GM23248 (cell line): Measurements from ENCODE around the gene LGI4.

Experiments used
- EZH2 ChIP-seq: fragments of 200-600 bp; sonication (generic); IDR thresholded peaks from 2 replicates; pipeline ENCODE4 v1.6.1; 2018; ENCODE audit warnings: antibody characterized with exemption, mild to moderate bottlenecking; ENCODE audit not compliant: insufficient read depth, poor library complexity, severe bottlenecking
- EZH2phosphoT487 ChIP-seq: fragments of 200-600 bp; sonication (generic); IDR thresholded peaks from 2 replicates; pipeline ENCODE4 v1.6.1; 2018; ENCODE audit warnings: antibody characterized with exemption, moderate library complexity, mild to moderate bottlenecking, low read depth; ENCODE audit not compliant: insufficient read depth

- TF ChIP-seq EZH2 = no peak
- no peak for TF ChIP-seq EZH2phosphoT487
These were observed 8.9 kb downstream of the LGI4 start for GRCh38 chr19:35125749-35126623.
